Measurements from ENCODE around the gene NPB.

Gene NPB

GRCh38 chr17:81898029-81898866, 3.8 kb upstream of the NPB start:
- FAIRE-seq (no peak), DNase-seq (ENCODE audit: extremely low spot score, insufficient read length, low read depth) (no peak)

- DNase-seq (ENCODE audit: extremely low spot score, insufficient read length, low read depth) (no peak), FAIRE-seq (no peak)
Measured at GRCh38 chr17:81898885-81899284, 3.2 kb upstream of the NPB start.

GRCh38 chr17:81899514-81900166, 2.4 kb upstream of the NPB start:
- FAIRE-seq, result no peak
- DNase-seq (ENCODE audit: extremely low spot score, insufficient read length, low read depth), result no peak

- FAIRE-seq (no peak), DNase-seq (ENCODE audit: extremely low spot score, insufficient read length, low read depth) (no peak)
Measured at GRCh38 chr17:81900181-81900820, 1.7 kb upstream of the NPB start.

GRCh38 chr17:81901167-81902022, 643 bp upstream of the NPB start:
- no peak for FAIRE-seq

GRCh38 chr17:81902653-81903414, 796 bp downstream of the NPB start:
- DNase-seq (ENCODE audit: extremely low spot score, insufficient read length, low read depth), result no peak
- no peak for FAIRE-seq

More at GRCh38 chr17:81901167-81902022, 643 bp upstream of the NPB start:
- DNase-seq (ENCODE audit: extremely low spot score, insufficient read length, low read depth), result no peak

GRCh38 chr17:81903415-81903831, 1.4 kb downstream of the NPB start:
- FAIRE-seq, result no peak

GRCh38 chr17:81903896-81904599, 2.0 kb downstream of the NPB start:
- DNase-seq (ENCODE audit: extremely low spot score, insufficient read length, low read depth) (no peak), FAIRE-seq (no peak)

More at GRCh38 chr17:81903415-81903831, 1.4 kb downstream of the NPB start:
- no peak for DNase-seq (ENCODE audit: extremely low spot score, insufficient read length, low read depth)

GRCh38 chr17:81904600-81905423, 2.8 kb downstream of the NPB start:
- DNase-seq (ENCODE audit: extremely low spot score, insufficient read length, low read depth) (no peak), FAIRE-seq (no peak)

- FAIRE-seq, result no peak
Measured at GRCh38 chr17:81905424-81905875, 3.4 kb downstream of the NPB start.

GRCh38 chr17:81905993-81906392, 4.0 kb downstream of the NPB start:
- DNase-seq (ENCODE audit: extremely low spot score, insufficient read length, low read depth) (no peak), FAIRE-seq (no peak)

More at GRCh38 chr17:81905424-81905875, 3.4 kb downstream of the NPB start:
- DNase-seq (ENCODE audit: extremely low spot score, insufficient read length, low read depth), result no peak

- FAIRE-seq (no peak), DNase-seq (ENCODE audit: extremely low spot score, insufficient read length, low read depth) (no peak)
Measured at GRCh38 chr17:81906476-81907218, 4.6 kb downstream of the NPB start.

GRCh38 chr17:81907219-81908145, 5.4 kb downstream of the NPB start:
- DNase-seq (ENCODE audit: extremely low spot score, insufficient read length, low read depth), result no peak
- no peak for FAIRE-seq

- DNase-seq (ENCODE audit: extremely low spot score, insufficient read length, low read depth) (no peak), FAIRE-seq (no peak)
Measured at GRCh38 chr17:81908793-81909192, 6.8 kb downstream of the NPB start.

- DNase-seq (ENCODE audit: extremely low spot score, insufficient read length, low read depth) (no peak), FAIRE-seq (no peak)
Measured at GRCh38 chr17:81909231-81909630, 7.2 kb downstream of the NPB start.

Measured in GM18507 (cell line).